Forelimb muscle (tissue), 1 donor: ENCODE results near the gene RTKN. TPM values are rescaled to one million over a fixed set of nuclear protein-coding genes. Genes with fewer than 3 reads are reported as not detected.
"Not testable (repeated sequence)": the region's sequence is repeated elsewhere in the genome, so short reads cannot be mapped to it uniquely, and the experiment has no call there.

Experiments
- DNase-seq: peaks from one replicate; pipeline ENCODE4 v3.0.0-alpha.2; 2013; ENCODE audit warnings: low read depth
- polyA plus RNA-seq: library from polyadenylated mRNA; unstranded; fragments of 120-200 nt; gene quantifications from one replicate; pipeline ENCODE4 v1.2.1, GENCODE V29; 2013; ENCODE audit not compliant: insufficient read length

RTKN gene, protein sequence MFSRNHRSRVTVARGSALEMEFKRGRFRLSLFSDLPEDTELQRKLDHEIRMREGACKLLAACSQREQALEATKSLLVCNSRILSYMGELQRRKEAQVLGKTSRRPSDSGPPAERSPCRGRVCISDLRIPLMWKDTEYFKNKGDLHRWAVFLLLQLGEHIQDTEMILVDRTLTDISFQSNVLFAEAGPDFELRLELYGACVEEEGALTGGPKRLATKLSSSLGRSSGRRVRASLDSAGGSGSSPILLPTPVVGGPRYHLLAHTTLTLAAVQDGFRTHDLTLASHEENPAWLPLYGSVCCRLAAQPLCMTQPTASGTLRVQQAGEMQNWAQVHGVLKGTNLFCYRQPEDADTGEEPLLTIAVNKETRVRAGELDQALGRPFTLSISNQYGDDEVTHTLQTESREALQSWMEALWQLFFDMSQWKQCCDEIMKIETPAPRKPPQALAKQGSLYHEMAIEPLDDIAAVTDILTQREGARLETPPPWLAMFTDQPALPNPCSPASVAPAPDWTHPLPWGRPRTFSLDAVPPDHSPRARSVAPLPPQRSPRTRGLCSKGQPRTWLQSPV
- 50.9 TPM for polyA plus RNA-seq

DNA sequence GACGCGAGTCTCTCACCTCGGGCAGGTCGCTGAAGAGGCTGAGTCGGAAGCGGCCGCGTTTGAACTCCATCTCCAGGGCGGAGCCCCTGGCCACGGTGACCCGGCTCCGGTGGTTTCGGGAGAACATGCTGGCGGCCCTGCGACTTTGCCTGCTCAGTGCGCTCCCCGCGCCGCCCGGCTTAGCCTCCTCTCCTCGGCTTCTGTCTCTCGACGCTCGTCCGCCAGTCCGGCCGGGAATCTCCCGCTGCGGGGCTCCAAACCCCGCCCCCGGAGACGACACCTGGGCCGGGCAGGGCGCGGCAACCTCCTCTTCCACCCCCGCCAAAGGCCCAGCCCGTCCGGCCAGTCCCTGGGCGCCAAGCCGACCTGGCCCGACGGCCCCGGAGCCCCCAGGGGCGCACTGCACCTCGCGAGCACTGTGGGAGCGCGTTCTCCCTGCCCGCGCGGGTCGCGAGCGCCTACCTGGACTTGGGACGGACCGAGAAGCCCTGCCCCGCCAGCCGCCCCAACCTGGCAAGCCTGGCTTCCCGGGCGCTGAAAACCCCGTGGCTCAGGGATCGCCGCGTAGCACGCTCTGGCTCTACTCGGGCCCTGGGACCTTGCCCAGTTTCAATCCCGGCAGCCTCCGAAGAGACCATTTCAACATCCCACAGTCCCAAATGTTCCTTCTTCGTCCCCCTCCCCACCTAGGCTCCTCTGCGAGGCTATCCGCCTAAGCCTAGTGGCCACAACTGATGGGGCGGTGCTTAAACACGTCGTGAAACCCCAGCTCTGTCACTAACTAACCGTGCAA, at the start of gene RTKN:
Gene RTKN, minus strand, starts transcription at position 248 of the 793 bp plus-strand sequence. Its CDS starts 121 bp downstream, at position 127.
- DNase-seq = no peak

DNA sequence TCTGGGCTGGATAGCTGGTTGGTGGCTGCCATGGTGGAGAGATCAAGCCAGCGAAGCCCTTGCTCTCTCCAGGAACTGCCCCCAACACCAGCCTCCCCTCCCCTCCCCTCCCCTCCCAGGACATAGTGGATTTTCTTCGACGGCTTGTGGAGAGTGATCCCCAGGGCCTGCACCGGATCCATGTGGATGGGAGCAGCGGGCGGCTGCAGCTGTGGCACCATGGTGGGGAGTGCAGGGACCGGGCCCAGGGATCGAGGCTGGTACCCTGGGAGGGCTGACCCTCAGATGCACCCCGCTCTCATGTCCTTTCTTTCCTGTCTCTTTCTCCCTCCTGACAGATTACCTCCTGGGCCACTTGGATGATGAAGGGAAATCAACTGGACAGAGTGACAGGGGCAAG, 48.2 kb upstream of the RTKN start:
- DNase-seq = no peak

DNA sequence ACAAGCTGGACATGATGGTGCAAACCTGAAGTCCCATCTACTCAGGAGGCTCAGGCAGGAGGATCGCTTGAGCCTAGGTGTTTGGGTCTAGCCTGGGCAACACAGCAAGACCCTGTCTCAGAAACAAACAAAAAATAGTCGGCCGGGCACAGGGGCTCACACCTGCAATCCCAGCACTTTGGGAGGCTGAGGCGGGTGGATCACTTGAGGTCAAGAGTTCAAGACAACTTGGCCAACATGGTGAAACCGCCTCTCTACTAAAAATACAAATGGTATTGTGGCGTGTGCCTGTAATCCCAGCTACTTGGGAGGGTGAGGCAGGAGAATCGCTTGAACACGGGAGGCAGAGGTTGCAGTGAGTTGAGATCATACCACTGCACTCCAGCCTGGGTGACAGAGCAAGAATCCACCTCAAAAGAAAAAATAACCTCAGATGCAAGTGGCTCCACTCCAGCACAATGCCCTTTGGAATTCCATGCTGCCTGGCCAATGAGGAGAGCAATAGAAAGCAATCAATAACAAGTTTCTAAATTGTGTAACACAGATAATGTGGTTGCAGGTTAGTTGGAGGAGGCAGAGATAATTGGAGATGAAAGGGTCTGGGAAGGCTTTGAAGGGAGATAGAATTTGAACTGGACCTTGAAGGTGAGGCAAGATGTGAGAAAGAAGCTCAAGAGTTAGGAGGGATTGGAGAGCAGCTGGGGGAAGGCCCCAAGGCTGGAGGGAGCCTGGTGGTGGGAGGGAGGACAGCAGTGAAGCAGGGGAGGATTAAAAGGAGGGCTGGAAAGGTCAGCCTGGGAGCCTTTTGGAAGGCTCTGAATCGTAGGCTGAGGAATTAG, 47.1 kb upstream of the RTKN start:
- DNase-seq = no peak

DNA sequence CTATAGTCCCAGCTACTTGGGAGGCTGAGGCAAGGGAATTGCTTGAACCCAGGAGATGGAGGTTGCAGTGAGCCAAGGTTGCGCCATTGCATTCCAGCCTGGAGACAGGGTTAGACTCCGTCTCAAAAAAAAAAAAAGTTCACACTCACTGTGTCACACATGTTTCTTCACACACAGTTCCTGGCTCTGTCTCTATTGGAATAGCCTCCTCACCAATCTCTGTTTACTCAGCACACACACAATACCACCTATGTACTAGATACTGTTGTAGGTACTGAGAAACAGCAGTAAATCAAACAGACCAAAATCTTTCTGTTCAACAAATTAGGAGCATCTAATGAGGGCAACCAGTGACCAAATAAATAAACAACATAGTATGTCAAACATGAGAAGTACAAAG, 44.4 kb upstream of the RTKN start:
- no peak for DNase-seq

DNA sequence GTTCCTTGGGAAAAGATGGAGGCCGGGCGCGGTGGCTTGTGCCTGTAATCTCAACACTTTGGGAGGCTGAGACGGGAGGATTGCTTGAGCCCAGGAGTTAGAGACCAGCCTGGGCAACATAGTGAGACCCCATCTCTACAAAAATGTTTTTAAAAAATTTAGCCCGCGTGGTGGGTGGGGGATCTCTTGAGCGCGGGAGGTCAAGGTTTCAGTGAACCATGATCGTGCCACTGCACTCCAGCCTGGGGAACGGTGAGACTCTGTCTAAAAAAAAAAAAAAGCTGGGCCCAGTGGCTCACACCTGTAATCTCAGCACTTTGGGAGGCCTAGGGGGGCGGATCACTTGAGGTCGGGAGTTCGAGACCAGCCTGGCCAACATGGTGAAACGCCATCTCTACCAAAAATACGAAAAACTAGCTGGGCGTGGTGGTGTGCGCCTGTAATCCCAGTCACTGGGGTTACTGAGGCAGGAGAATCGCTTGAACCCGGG, 42.0 kb upstream of the RTKN start:
- DNase-seq = not testable (repeated sequence)

DNA sequence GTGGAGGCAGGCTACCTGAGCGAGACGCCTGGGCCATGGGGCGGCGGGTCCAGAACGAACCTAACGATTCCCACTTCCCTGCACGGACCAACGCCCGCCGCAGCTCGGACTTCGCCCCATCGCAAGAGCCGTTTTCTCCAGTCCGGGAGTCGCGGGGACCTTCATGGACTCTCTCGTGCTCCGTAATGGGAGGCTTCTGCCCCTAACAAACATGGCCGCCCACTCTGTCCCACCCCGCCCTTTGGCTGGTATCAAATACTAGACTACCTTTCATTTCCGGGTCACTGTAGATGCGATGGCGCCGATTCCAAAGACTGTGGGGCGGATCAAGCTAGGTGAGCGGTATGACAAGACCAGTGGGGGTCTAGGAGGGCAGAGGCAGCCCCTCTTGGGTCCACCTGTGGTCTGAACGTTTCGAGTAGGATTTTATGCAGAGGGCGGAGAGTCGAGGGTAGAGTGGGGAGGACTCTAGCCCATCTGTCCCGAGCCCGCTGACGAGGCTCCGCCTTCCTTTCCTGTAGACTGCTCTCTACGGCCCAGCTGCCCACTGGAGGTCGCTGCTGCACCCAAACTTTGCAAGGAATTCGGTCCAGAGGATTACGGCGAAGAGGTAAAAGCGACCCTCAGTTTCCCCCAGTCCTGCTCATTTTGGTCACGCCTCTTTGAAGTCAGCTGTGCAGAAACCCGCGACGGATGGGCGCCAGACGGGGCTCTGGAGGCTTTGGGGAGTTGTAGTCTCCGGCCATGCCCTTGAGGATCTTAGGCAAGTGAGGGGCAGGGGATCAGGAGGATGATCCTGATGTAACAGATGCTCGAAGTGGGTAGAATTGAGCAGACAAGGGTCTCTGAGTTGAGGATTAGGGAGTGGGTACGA, 41.3 kb upstream of the RTKN start, which contains the start of the genes CCDC142 and TTC31:
Gene CCDC142, minus strand, starts transcription at position 198 of the 874 bp plus-strand sequence. Its CDS starts 161 bp downstream, at position 37.
Gene TTC31, plus strand, starts transcription at position 281 of the 874 bp plus-strand sequence. Its CDS starts 15 bp downstream, at position 296.
- DNase-seq = peak; percentile 93

DNA sequence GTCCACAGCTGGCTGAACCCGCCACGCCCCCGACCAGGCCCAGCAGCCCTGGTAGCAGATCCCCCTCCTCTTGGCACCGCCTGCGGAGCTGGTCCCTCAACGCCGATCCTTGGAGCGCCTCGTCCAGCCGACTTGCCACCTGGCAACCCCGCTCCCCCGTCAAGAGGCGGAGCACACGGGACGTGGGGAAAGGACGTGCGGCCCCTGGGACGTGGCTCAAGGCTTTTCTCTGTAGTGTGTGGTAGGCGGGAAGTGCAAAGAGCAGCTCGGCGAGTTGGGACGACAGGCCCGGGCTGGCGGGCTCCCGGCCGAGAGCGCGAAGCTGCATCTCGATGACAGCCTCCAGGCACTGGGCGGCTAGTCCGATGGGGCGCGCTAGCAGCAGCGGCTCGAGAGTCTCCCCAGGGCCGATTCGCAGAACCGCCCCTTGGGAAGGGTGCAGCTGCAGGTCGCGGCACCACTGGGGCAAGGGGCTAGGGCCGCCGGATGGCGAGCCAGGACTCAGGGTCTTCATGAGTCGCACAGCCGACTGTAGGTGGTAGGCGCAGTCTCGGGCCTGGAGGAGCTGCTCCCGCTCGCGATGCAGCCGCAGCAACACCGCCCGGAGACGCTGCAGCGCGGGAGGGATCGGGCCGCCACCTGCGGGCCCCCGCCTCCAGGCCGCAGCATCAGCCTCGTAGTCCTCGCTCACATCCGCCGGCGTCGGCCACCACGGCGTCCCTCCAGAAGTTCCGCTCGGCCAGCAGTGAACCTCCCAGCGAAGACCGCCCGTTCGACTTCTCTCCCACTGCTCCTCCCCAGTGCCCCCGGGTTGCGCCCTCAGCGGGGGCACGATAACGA, 40.4 kb upstream of the RTKN start:
- DNase-seq = no peak

DNA sequence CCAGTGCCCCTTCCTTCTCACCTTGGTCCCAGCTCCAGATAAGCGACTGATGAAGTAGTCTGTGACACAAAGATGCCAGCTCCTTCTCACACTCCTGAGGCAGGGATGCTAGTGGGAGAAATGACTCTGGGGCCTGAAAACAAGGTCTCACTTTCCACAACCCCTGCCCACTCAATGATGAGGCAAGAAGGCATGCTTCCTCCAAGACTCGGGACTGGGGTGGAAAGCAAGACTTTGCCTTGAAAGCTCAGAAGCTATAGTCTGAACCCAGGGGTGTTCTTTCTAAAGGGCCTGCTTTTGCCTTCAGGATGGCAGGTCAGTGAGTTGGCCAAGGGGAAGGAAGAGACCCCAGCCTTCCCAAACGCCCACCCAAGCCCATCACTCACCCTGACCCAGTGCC, 39.7 kb upstream of the RTKN start:
- DNase-seq = no peak

DNA sequence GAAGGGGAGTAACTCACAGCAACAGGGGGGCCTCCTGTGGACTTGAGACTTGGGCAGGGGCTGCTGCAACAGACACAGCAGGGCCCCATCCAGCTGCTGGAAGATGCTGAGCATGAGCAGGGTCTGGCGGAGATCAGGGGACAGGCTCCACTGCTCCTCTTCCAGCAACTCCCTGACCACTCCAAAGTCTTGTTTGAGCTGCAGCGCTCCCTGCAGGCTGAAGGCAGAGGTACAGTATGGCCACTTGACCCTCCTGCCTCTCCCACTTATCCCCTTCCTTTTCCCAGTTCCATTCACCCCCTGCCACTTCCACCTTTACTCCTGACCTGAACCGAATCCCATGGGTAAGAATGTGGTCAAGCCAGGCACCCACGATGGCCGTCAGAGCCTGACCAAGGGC, 33.2 kb upstream of the RTKN start:
- no peak for DNase-seq

DNA sequence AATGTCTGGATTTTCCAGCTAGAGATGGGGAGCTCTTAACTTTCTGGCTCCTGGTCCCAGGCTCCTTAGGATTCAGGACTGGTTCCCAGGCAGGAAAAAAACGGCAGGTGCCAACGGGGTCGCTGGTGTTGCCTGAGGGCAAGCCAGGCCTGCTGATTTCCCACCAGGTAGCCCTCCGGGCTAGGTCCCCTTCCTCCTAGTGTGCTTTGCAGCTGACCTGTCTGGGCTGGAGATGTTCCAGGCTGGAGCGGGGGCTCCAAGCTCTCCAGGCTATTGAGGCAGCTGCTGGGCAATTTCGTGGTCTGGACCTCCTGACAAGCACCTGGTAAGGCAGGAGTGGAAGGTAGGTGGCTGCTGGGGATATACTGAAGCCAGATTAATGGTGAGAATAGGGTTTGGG, 32.7 kb upstream of the RTKN start:
- no peak for DNase-seq

DNA sequence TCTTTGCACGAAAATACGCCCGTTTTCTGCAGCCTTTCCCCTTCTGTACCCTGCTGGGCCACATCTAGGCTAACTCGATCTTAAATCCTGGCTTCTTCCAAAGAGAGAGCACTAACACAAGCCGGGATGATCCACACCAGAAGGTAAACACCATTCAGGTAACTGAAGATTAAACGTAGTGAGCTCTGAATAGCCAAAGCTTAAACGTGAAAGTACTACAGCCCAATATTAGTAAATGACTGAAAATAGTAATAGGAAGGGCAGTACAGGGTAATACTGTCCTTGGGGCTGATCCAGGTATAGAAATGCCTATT, 31.2 kb upstream of the RTKN start:
- DNase-seq = no peak

DNA sequence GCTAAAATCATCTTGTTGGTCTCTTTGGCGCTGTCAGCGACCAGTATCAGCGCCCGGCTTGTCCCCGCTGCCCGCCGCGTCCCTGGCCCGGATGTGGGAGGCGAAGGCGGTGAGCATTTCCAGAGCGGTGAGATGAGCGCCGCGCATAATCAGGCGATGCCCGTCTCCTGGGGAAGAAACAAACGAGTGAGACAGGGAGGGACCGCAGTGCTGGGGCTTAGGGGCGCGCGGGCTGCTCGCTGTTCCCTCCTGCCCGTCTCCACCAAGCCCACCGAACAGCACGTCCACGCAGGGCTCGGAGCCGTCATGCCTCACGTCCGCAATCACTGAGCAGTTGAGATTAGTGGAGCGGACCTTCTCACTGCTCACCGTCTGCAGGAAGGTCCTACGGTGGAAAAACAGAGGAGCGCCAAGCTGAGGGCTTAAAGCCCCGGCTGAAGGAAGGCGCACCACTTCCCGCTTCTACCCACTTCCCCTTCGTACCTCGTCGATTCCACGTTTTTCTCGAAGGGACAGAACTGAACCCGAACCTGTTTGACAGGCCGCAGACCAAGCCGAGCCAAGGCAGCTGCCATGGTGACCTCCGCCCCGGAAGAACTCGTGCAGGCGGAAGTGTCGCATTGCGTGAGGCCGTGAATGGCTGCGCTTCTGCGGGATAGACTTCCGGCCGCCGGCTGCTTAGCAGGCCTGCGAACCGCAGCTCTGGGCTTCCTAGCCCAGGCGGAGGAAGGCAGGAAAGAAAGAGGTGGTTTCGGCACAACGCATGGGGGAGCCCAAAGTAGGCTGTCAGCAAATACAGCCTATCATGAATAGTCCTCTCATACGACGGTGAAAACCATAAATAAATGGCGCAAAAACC, 30.6 kb upstream of the RTKN start, which contains the start of gene MRPL53:
Gene MRPL53, minus strand, starts transcription at position 595 of the 859 bp plus-strand sequence. Its CDS starts 20 bp downstream, at position 575.
- peak; percentile 83 for DNase-seq

DNA sequence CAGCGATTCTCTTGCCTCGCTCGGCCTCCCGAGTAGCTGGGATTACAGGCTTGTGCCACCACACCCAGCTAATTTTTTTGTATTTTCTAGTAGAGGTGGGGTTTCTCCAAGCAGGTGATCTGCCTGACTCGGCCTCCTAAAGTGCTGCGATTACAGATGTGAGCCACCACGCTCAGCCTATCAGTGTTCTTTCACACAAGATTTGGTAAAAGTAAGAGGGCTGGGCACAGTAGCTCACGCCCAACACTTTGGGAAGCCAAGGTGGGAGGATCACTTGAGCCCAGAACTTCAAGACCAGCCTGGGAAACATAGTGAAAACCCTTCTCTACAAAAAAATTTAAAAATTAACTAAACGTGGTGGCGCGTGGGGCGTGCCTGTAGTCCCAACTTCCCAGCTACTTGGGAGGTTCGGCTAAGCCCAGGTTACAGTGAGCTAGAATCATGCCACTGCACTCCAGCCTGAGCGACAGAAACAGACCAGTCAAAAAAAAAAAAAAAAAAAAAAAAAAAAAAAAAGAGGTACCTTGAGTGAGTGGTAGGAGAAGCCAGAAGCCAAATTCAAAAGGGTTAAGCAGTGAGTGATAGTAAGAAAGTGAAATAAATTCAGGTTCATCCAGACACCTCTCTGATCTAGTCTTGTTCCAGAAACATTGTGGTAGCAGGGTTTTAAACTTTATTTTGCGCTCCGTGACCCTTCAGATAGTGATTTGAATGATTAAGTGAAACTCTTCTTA, 29.8 kb upstream of the RTKN start:
- no peak for DNase-seq

DNA sequence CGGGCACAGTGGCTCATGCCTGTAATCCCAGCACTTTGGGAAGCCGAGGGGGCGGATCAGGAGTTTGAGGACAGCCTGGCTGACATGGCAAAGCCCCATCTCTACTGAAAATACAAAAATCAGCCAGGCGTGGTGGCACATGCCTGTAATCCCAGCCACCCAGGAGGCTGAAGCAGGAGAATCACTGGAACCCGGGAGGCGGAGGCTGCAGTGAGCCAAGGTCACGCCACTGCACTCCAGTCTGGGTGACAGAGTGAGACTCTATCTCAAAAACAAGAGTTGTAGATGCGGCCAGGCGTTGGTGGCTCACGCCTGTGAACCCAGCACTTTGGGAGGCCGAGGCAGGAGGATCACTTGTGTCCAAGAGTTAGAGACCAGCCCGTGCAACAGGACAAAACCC, 29.0 kb upstream of the RTKN start:
- DNase-seq = not testable (repeated sequence)

DNA sequence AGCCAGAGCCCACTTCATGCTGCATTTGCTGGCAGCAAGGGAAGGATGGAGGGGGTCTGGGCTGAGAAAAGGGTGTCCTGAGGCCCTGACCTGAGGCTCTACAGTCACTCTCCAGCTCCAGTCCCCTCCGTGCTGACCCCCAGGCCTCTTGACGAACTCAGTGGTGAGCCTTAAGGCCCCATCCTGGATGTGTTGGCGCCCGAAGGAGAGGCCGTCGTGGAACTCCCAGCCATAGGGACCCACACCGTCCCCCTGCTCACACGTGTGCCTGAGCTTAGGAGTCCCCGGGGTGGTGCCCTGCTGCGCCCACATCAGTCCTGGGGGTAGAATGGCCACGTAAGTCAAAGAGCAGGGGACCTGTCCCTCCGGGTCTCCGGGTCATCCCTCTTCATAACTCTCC, 22.7 kb upstream of the RTKN start:
- no peak for DNase-seq

DNA sequence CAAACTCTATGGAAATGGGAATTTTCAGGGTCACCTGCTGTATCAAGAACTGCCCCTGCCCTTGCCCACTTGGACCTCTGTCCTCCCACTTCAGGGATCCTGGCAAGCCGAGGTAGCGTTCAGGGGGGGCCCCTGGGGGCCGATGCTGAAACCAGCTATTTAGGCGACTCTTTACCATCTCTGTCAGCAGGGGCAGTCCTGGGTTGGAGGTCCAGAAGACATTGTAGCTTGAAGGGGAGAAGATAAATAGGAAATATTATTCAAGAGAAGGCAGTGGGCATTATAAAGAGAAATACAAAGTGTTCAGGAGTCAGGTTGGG, 21.0 kb upstream of the RTKN start:
- no peak for DNase-seq

DNA sequence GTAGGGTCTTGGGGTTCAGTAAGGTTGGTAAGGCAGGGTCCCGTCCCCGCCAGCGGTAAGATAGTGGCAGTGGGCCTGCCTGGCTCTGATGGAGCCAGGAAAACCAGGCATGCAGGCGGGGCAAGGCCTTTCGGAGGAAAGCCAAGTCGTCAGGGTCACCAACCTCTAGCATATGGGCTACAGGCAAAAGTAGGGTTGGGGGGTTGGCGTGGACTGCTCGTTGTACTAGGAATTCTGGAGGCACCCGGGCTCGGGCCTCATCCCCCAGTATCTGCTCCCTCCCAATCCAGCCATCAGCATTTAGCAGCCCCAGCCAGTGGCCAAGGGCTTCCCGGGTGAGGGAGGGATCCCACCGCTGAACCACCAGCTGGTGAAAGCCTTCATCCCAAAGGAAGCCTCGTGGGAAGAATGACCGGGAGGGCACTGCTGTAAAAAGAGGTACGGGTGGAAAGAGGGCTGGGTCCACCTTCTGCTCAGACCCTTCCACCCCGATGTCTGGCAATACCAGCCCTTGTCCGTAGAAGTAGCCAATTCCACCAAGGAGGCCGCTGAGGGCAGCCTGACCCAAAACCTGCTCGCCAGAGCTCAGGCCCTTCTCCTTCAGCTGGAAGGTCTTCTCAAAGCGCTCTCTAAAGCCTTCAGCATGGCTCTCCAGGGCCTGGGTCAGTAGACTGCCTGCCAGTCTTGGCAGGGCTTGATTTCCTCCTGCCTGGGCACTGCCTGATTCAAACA, 20.5 kb upstream of the RTKN start:
- DNase-seq = no peak
